Transverse colon (tissue), 4 donors: ENCODE results near the gene GAA. TPM values are rescaled to one million over a fixed set of nuclear protein-coding genes. Genes with fewer than 3 reads are reported as not detected.

Experiments used
- DNase-seq: peaks from one replicate; pipeline ENCODE4 v3.0.0-alpha.2; 2019
- H3K27ac ChIP-seq, 4 donors: fragments of 200-600 bp; sonication (generic); 2 replicates each; pipeline ENCODE4 v1.5.1; 2016 to 2018; ENCODE audit warnings: inconsistent platforms in 4 of 4
- H3K27me3 ChIP-seq: fragments of 200-600 bp; sonication (generic); 2 replicates; pipeline ENCODE4 v1.5.1; 2017; ENCODE audit warnings: inconsistent platforms
- H3K36me3 ChIP-seq, 4 donors: fragments of 200-600 bp; sonication (generic); 2 replicates each; pipeline ENCODE4 v1.5.1; 2017 to 2019; ENCODE audit warnings: inconsistent platforms in 4 of 4
- H3K4me1 ChIP-seq, 4 donors: fragments of 200-600 bp; sonication (generic); 2 replicates each; pipeline ENCODE4 v1.5.1; 2017 to 2020; ENCODE audit warnings: inconsistent platforms in 4 of 4
- H3K4me3 ChIP-seq, 4 donors: fragments of 200-600 bp; sonication (generic); 1 replicate in 1 of 4; 2 replicates in 3 of 4; pipeline versions ENCODE4 v1.5.1 to v1.6.1; 2017 to 2019; ENCODE audit warnings: inconsistent platforms in 4 of 4
- H3K9me3 ChIP-seq, 2 donors: fragments of 200-600 bp; sonication (generic); 2 replicates each; pipeline ENCODE4 v1.5.1; 2017 to 2019; ENCODE audit warnings: inconsistent platforms in 2 of 2
- EP300 ChIP-seq: sonication (generic); formaldehyde crosslinking; IDR thresholded peaks from one replicate; pipeline ENCODE4 v1.6.1; 2017; ENCODE audit warnings: antibody characterized with exemption, low read depth
- POLR2A ChIP-seq: fragments of 450-650 bp; IDR thresholded peaks from one replicate; pipeline ENCODE4 v1.6.1; 2016; ENCODE audit warnings: antibody characterized with exemption, mild to moderate bottlenecking, moderate library complexity
- POLR2AphosphoS5 ChIP-seq, 3 donors: sonication (generic); formaldehyde crosslinking; IDR thresholded peaks; one replicate each; pipeline ENCODE4 v1.6.1; 2016; ENCODE audit warnings: antibody characterized with exemption in 3 of 3
- WGBS, 2 donors: methylation state at CpG; one replicate each; pipeline ENCODE4 v1.1.5; 2018; ENCODE audit warnings: low coverage in 1 of 2; 5-methylcytosine and 5-hydroxymethylcytosine counted together
- in situ Hi-C, 4 donors: fragments of 200-750 bp; cut with MboI; loops; one replicate each; pipeline versions ENCODE4 v1.15.0 to v1.15.1; 2017; ENCODE audit warnings: low sequenced_read_pairs in 3 of 4, low pct_ligation_motif_present in 1 of 4, low pct_unique_long_range_greater_than_20kb in 1 of 4
- intact Hi-C: fragments of 100-400 bp; cut with DNase I; formaldehyde crosslinking; loops from one replicate; pipeline ENCODE4 v1.15.1; 2023; ENCODE audit warnings: low total_unique reads
- total RNA-seq, 4 donors: library from RNA; depleted of rRNA; stranded (reverse); fragments of >200 nt; gene quantifications; one replicate each; pipeline ENCODE4 v1.1.0, GENCODE V29; 2016
- TF ChIP-seq, protein P1 (sequence below), 5 experiments: fragments of 200-600 bp in 3 of 5; fragments of 450-650 bp in 2 of 5; sonication (generic) in 3 of 5; IDR thresholded peaks; 1 replicate in 2 of 5; 2 replicates in 3 of 5; pipeline ENCODE4 v1.5.1; 2016 to 2017; ENCODE audit warnings: antibody characterized with exemption in 5 of 5, inconsistent platforms in 3 of 5, mild to moderate bottlenecking in 2 of 5, moderate library complexity in 1 of 5

GAA gene
- total RNA-seq, 4 donors from 2014 or later = 54.6 to 96.5 (median 81.4) TPM

DNA sequence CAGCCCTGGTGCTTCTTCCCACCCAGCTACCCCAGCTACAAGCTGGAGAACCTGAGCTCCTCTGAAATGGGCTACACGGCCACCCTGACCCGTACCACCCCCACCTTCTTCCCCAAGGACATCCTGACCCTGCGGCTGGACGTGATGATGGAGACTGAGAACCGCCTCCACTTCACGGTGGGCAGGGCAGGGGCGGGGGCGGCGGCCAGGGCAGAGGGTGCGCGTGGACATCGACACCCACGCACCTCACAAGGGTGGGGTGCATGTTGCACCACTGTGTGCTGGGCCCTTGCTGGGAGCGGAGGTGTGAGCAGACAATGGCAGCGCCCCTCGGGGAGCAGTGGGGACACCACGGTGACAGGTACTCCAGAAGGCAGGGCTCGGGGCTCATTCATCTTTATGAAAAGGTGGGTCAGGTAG, 3.6 kb downstream of the GAA start:
- TF ChIP-seq POLR2A (no peak), EP300 (no peak), POLR2AphosphoS5 (IDR thresholded peaks at IDR 0.05) (no peak)
- TF ChIP-seq, protein P1, sequence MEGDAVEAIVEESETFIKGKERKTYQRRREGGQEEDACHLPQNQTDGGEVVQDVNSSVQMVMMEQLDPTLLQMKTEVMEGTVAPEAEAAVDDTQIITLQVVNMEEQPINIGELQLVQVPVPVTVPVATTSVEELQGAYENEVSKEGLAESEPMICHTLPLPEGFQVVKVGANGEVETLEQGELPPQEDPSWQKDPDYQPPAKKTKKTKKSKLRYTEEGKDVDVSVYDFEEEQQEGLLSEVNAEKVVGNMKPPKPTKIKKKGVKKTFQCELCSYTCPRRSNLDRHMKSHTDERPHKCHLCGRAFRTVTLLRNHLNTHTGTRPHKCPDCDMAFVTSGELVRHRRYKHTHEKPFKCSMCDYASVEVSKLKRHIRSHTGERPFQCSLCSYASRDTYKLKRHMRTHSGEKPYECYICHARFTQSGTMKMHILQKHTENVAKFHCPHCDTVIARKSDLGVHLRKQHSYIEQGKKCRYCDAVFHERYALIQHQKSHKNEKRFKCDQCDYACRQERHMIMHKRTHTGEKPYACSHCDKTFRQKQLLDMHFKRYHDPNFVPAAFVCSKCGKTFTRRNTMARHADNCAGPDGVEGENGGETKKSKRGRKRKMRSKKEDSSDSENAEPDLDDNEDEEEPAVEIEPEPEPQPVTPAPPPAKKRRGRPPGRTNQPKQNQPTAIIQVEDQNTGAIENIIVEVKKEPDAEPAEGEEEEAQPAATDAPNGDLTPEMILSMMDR (IDR thresholded peaks at IDR 0.05) = no peak
- Histone ChIP-seq H3K27me3 (no peaks in the 10 kb centered on the region), H3K27ac (no peak overlapping the region), H3K9me3 (no peaks in the 10 kb centered on the region), H3K4me3 (no peak overlapping the region), H3K36me3 (no peaks in the 10 kb centered on the region), H3K4me1 (peaks cover 6 to 19% (median 17%) of the 10 kb centered on the region in 4 donors)
- DNase-seq = no peak
- 90% methylated on average over 18 of the region's 18 CpGs; no CpG with 5 or more reads in 1 of the 2 donors for WGBS, 2 donors
- intact Hi-C loops = no loop called here
- in situ Hi-C loops = no loop called here

DNA sequence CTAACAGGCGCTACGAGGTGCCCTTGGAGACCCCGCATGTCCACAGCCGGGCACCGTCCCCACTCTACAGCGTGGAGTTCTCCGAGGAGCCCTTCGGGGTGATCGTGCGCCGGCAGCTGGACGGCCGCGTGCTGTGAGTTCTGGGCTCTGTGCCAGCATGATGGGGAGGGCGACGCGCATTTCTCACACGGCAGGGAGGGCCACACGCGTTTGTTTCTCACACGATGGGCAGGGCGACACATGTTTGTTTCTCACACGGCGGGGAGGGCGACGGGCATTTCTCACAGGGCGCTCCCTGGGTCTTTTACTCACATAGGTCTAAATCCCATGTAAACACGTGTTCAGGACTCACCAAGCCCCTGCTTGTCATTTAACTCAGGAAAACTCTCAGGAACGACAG, 4.4 kb downstream of the GAA start:
- DNase-seq = peak; percentile 37
- WGBS, 2 donors = 63 to 65% methylated on average over 9 to 28 of the region's 29 CpGs
- H3K36me3 ChIP-seq = no peaks in the 10 kb centered on the region
- intact Hi-C loops = no loop called here
- H3K27ac ChIP-seq = no peak overlapping the region
- no peaks in the 10 kb centered on the region for H3K9me3 ChIP-seq
- H3K27me3 ChIP-seq = no peaks in the 10 kb centered on the region
- TF ChIP-seq POLR2A = no peak
- no peak for TF ChIP-seq EP300
- TF ChIP-seq POLR2AphosphoS5 (IDR thresholded peaks at IDR 0.05) = no peak
- TF ChIP-seq, protein P1 (IDR thresholded peaks at IDR 0.05) = no peak
- H3K4me3 ChIP-seq = no peak overlapping the region
- in situ Hi-C loops = no loop called here
- peaks cover 6 to 14% (median 12%) of the 10 kb centered on the region in 4 donors for H3K4me1 ChIP-seq

DNA sequence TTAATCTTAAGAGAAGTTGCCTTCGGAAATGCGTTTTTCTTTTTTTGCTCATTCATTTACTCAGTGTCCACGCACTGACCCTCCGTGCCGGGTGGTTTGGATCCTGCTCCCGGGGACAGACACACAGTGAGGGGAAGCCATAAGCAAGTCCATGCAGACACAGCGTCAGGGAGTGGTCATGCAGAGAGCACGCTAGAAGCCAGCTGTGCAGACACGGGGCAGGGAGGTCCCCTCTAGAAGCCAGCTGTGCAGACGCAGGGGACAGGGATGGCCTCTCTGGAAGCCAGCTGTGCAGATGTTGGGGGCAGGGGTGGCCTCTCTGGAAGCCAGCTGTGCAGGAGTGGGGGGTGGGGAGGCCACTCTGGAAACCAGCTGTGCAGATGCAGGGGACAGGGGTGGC, 4.8 kb downstream of the GAA start:
- Histone ChIP-seq H3K36me3 (no peaks in the 10 kb centered on the region), H3K9me3 (no peaks in the 10 kb centered on the region), H3K27me3 (no peaks in the 10 kb centered on the region), H3K4me3 (no peak overlapping the region), H3K27ac (no peak overlapping the region), H3K4me1 (peaks cover 6 to 10% (median 10%) of the 10 kb centered on the region in 4 donors)
- intact Hi-C loops = no loop called here
- 57% methylated on average over 10 of the region's 10 CpGs; no CpG with 5 or more reads in 1 of the 2 donors for WGBS, 2 donors
- DNase-seq = no peak
- TF ChIP-seq, protein P1 (IDR thresholded peaks at IDR 0.05) = no peak
- no peak for TF ChIP-seq EP300
- TF ChIP-seq POLR2A = no peak
- no peak for TF ChIP-seq POLR2AphosphoS5 (IDR thresholded peaks at IDR 0.05)
- in situ Hi-C loops = no loop called here

DNA sequence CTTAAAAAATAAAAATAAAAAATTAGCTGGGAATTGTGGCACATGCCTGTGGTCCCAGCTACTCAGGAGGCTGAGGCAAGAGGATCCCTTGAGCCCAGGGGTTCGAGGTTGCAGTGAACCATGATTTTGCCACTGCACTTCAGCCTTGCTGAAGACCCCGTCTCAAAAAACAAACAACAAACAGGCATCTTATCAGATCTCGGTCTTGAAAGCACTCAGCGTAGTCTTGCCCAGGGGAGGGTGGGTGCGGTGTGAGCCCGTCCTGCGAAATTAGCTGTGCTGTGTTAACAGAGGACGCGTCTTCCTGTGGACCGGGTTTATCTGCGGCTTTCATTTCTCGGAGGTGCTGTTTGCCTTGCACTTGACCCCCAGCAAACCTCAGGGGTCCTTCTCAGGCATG, 5.4 kb downstream of the GAA start:
- 82 to 86% methylated on average over 2 to 12 of the region's 12 CpGs for WGBS, 2 donors
- Histone ChIP-seq H3K36me3 (no peaks in the 10 kb centered on the region), H3K9me3 (no peaks in the 10 kb centered on the region), H3K4me3 (no peak overlapping the region), H3K27ac (no peak overlapping the region), H3K27me3 (no peaks in the 10 kb centered on the region), H3K4me1 (peaks cover 6 to 10% (median 9%) of the 10 kb centered on the region in 4 donors)
- in situ Hi-C loops (no loop called here), intact Hi-C loops (no loop called here)
- no peak for DNase-seq
- TF ChIP-seq, protein P1 (IDR thresholded peaks at IDR 0.05) = no peak
- TF ChIP-seq POLR2AphosphoS5 (IDR thresholded peaks at IDR 0.05) (no peak), POLR2A (no peak), EP300 (no peak)
